Lower leg skin (tissue), 4 donors: Measurements from ENCODE around the gene CLEC7A. TPM values are rescaled to one million over a fixed set of nuclear protein-coding genes. Genes with fewer than 3 reads are reported as not detected.
A peak's percentile ranks its signal among the peaks of the same experiment; 100 is the strongest.

ENCODE experiments used
- DNase-seq, 2 donors: peaks; one replicate each; pipeline ENCODE4 v3.0.0-alpha.2; 2019; ENCODE audit warnings: low spot score in 2 of 2
- H3K4me3 ChIP-seq: fragments of 200-600 bp; sonication (generic); 2 replicates; pipeline ENCODE4 v1.5.1; 2017; ENCODE audit warnings: mild to moderate bottlenecking, low read depth; ENCODE audit not compliant: poor library complexity, severe bottlenecking
- CTCF ChIP-seq, 3 donors: fragments of 450-650 bp; IDR thresholded peaks; one replicate each; pipeline ENCODE4 v1.5.1; 2016; ENCODE audit warnings: antibody characterized with exemption in 3 of 3, mild to moderate bottlenecking in 3 of 3, moderate library complexity in 2 of 3
- POLR2A ChIP-seq, 2 donors: fragments of 450-650 bp; IDR thresholded peaks; one replicate each; pipeline ENCODE4 v1.6.1; 2016 to 2017; ENCODE audit warnings: antibody characterized with exemption in 2 of 2, mild to moderate bottlenecking in 1 of 2, moderate library complexity in 1 of 2
- WGBS, 2 donors: methylation state at CpG; one replicate each; pipeline ENCODE4 v1.1.5; 2018; 5-methylcytosine and 5-hydroxymethylcytosine counted together
- intact Hi-C: fragments of 100-400 bp; cut with DNase I; formaldehyde crosslinking; loops from one replicate; pipeline ENCODE4 v1.15.0; 2023; ENCODE audit warnings: low total_unique reads
- total RNA-seq, 4 donors: library from RNA; depleted of rRNA; stranded (reverse); fragments of >200 nt; gene quantifications; one replicate each; pipeline ENCODE4 v1.1.0, GENCODE V29; 2016

The CLEC7A gene
- total RNA-seq, result 10 to 100 TPM in 1 of 4 donors, 1 to 10 TPM in 3; 4.8 to 14.1 (median 6.7) TPM

- no peak within 1 kb of the TSS for H3K4me3 ChIP-seq
- DNase-seq, result no peak
- intact Hi-C loops, result no loop called here
- WGBS, 2 donors, result 34 to 37% methylated on average over 1 of the region's 1 CpG
- TF ChIP-seq POLR2A (IDR thresholded peaks at IDR 0.05) (no peak), CTCF (IDR thresholded peaks at IDR 0.05) (no peak)
These were observed at the start of gene CLEC7A for GRCh38 chr12:10130042-10130441. TSS of gene CLEC7A (minus strand) at chr12:10130199. CDS start at chr12:10130082, 117 bp downstream.

- 46 to 54% methylated on average over 5 of the region's 5 CpGs for WGBS, 2 donors
- TF ChIP-seq CTCF (IDR thresholded peaks at IDR 0.05), result no peak
- no peak for TF ChIP-seq POLR2A (IDR thresholded peaks at IDR 0.05)
- intact Hi-C loops, result no loop called here
- no peak for DNase-seq
- H3K4me3 ChIP-seq, result no peak overlapping the region
These were observed 49.8 kb upstream of the CLEC7A start for GRCh38 chr12:10179776-10180181.

- no peak for DNase-seq
- no peak within 1 kb of the TSS for H3K4me3 ChIP-seq
- intact Hi-C loops, result no loop called here
- TF ChIP-seq POLR2A (IDR thresholded peaks at IDR 0.05) (no peak), CTCF (IDR thresholded peaks at IDR 0.05) (no peak)
- WGBS, 2 donors, result 78 to 81% methylated on average over 4 of the region's 4 CpGs
These were observed 48.8 kb upstream of the CLEC7A start, which contains the start of gene TMEM52B for GRCh38 chr12:10178821-10179220. TSS of gene TMEM52B (plus strand) at chr12:10179032. CDS start at chr12:10179575, 543 bp downstream.

- TF ChIP-seq POLR2A (IDR thresholded peaks at IDR 0.05) (no peak), CTCF (IDR thresholded peaks at IDR 0.05) (no peak)
- peak in 1 of 2 donors; percentile 30 for DNase-seq
- intact Hi-C loops, result no loop called here
- no peak overlapping the region for H3K4me3 ChIP-seq
- 44 to 57% methylated on average over 5 of the region's 5 CpGs for WGBS, 2 donors
These were observed 46.0 kb upstream of the CLEC7A start for GRCh38 chr12:10175846-10176636.

- intact Hi-C loops, result no loop called here
- no peak overlapping the region for H3K4me3 ChIP-seq
- DNase-seq, result no peak
- TF ChIP-seq POLR2A (IDR thresholded peaks at IDR 0.05) (no peak), CTCF (IDR thresholded peaks at IDR 0.05) (no peak)
- 66 to 78% methylated on average over 2 of the region's 2 CpGs for WGBS, 2 donors
These were observed 45.1 kb upstream of the CLEC7A start for GRCh38 chr12:10174986-10175614.
